ENCODE results near the gene ROBO1.

Gene ROBO1

GRCh38 chr3:78823859-78824258, 943.9 kb downstream of the ROBO1 start:
- in situ Hi-C loops (cut with MboI; ENCODE audit: low sequenced_read_pairs) = no loop called here
- Histone ChIP-seq H3K4me1 (peaks cover 16% of the 10 kb centered on the region), H3K27me3 (ENCODE audit: low read depth) (no peaks in the 10 kb centered on the region), H3K36me3 (replicated peaks) (no peaks in the 10 kb centered on the region), H3K9me3 (no peaks in the 10 kb centered on the region), H3K4me3 (no peak overlapping the region)
- DNase-seq (ENCODE audit: low spot score in 2 of 2) = no peak

GRCh38 chr3:78823434-78823833, 944.4 kb downstream of the ROBO1 start:
- H3K9me3 ChIP-seq = no peaks in the 10 kb centered on the region
- H3K4me1 ChIP-seq = peaks cover 16% of the 10 kb centered on the region
- DNase-seq (ENCODE audit: low spot score in 2 of 2) = no peak
- no peak overlapping the region for H3K4me3 ChIP-seq
- H3K27me3 ChIP-seq (ENCODE audit: low read depth) = no peaks in the 10 kb centered on the region
- H3K36me3 ChIP-seq (replicated peaks) = no peaks in the 10 kb centered on the region
- in situ Hi-C loops (cut with MboI; ENCODE audit: low sequenced_read_pairs) = no loop called here

GRCh38 chr3:78822726-78823125, 945.1 kb downstream of the ROBO1 start:
- no peak overlapping the region for H3K4me3 ChIP-seq
- in situ Hi-C loops (cut with MboI; ENCODE audit: low sequenced_read_pairs) = no loop called here
- no peak for DNase-seq (ENCODE audit: low spot score in 2 of 2)
- peaks cover 16% of the 10 kb centered on the region for H3K4me1 ChIP-seq
- H3K27me3 ChIP-seq (ENCODE audit: low read depth) = no peaks in the 10 kb centered on the region
- H3K36me3 ChIP-seq (replicated peaks) = no peaks in the 10 kb centered on the region
- no peaks in the 10 kb centered on the region for H3K9me3 ChIP-seq

GRCh38 chr3:78820542-78820941, 947.3 kb downstream of the ROBO1 start:
- no peak for DNase-seq (ENCODE audit: low spot score in 2 of 2)
- Histone ChIP-seq H3K27me3 (ENCODE audit: low read depth) (no peaks in the 10 kb centered on the region), H3K36me3 (replicated peaks) (no peaks in the 10 kb centered on the region), H3K4me1 (peaks cover 16% of the 10 kb centered on the region), H3K9me3 (no peaks in the 10 kb centered on the region), H3K4me3 (no peak overlapping the region)
- in situ Hi-C loops (cut with MboI; ENCODE audit: low sequenced_read_pairs) = no loop called here

GRCh38 chr3:78818161-78818985, 949.4 kb downstream of the ROBO1 start:
- no peaks in the 10 kb centered on the region for H3K36me3 ChIP-seq (replicated peaks)
- in situ Hi-C loops (cut with MboI; ENCODE audit: low sequenced_read_pairs) = no loop called here
- DNase-seq (ENCODE audit: low spot score in 2 of 2) = no peak
- H3K4me1 ChIP-seq = peaks cover 11% of the 10 kb centered on the region
- no peaks in the 10 kb centered on the region for H3K27me3 ChIP-seq (ENCODE audit: low read depth)
- H3K9me3 ChIP-seq = no peaks in the 10 kb centered on the region
- H3K4me3 ChIP-seq = no peak overlapping the region

- in situ Hi-C loops (cut with MboI; ENCODE audit: low sequenced_read_pairs) = no loop called here
- H3K27me3 ChIP-seq (ENCODE audit: low read depth) = no peaks in the 10 kb centered on the region
- no peaks in the 10 kb centered on the region for H3K36me3 ChIP-seq (replicated peaks)
- no peak overlapping the region for H3K4me3 ChIP-seq
- H3K9me3 ChIP-seq = no peaks in the 10 kb centered on the region
- DNase-seq (ENCODE audit: low spot score in 2 of 2) = no peak
- peaks cover 13% of the 10 kb centered on the region for H3K4me1 ChIP-seq
These were observed 952.8 kb downstream of the ROBO1 start for GRCh38 chr3:78814893-78815562.

- Histone ChIP-seq H3K4me3 (no peak overlapping the region), H3K27me3 (ENCODE audit: low read depth) (no peaks in the 10 kb centered on the region), H3K36me3 (replicated peaks) (no peaks in the 10 kb centered on the region), H3K4me1 (peaks cover 13% of the 10 kb centered on the region), H3K9me3 (no peaks in the 10 kb centered on the region)
- in situ Hi-C loops (cut with MboI; ENCODE audit: low sequenced_read_pairs) = no loop called here
- DNase-seq (ENCODE audit: low spot score in 2 of 2) = peak; percentile 43 to 53
These were observed 955.6 kb downstream of the ROBO1 start for GRCh38 chr3:78812166-78812565.

GRCh38 chr3:78809966-78810365, 957.8 kb downstream of the ROBO1 start:
- no peak for DNase-seq (ENCODE audit: low spot score in 2 of 2)
- Histone ChIP-seq H3K27me3 (ENCODE audit: low read depth) (no peaks in the 10 kb centered on the region), H3K4me1 (peaks cover 13% of the 10 kb centered on the region), H3K36me3 (replicated peaks) (no peaks in the 10 kb centered on the region), H3K4me3 (no peak overlapping the region), H3K9me3 (no peaks in the 10 kb centered on the region)
- in situ Hi-C loops (cut with MboI; ENCODE audit: low sequenced_read_pairs) = no loop called here

GRCh38 chr3:78804251-78805037, 963.4 kb downstream of the ROBO1 start:
- DNase-seq (ENCODE audit: low spot score in 2 of 2) = no peak
- Histone ChIP-seq H3K27me3 (ENCODE audit: low read depth) (no peaks in the 10 kb centered on the region), H3K9me3 (no peaks in the 10 kb centered on the region), H3K4me1 (peaks cover 13% of the 10 kb centered on the region), H3K4me3 (no peak overlapping the region), H3K36me3 (replicated peaks) (no peaks in the 10 kb centered on the region)
- in situ Hi-C loops (cut with MboI; ENCODE audit: low sequenced_read_pairs) = no loop called here

- no peak overlapping the region for H3K4me3 ChIP-seq
- in situ Hi-C loops (cut with MboI; ENCODE audit: low sequenced_read_pairs) = no loop called here
- H3K9me3 ChIP-seq = no peaks in the 10 kb centered on the region
- H3K27me3 ChIP-seq (ENCODE audit: low read depth) = no peaks in the 10 kb centered on the region
- H3K4me1 ChIP-seq = peaks cover 13% of the 10 kb centered on the region
- H3K36me3 ChIP-seq (replicated peaks) = no peaks in the 10 kb centered on the region
- DNase-seq (ENCODE audit: low spot score in 2 of 2) = no peak
These were observed 965.3 kb downstream of the ROBO1 start for GRCh38 chr3:78802562-78802930.

GRCh38 chr3:78801926-78802561, 965.8 kb downstream of the ROBO1 start:
- in situ Hi-C loops (cut with MboI; ENCODE audit: low sequenced_read_pairs) = no loop called here
- DNase-seq (ENCODE audit: low spot score in 2 of 2) = peak in 1 of 2 experiments; percentile 57

GRCh38 chr3:78799681-78800080, 968.1 kb downstream of the ROBO1 start:
- in situ Hi-C loops (cut with MboI; ENCODE audit: low sequenced_read_pairs) = no loop called here
- Histone ChIP-seq H3K4me3 (no peak overlapping the region), H3K36me3 (replicated peaks) (no peaks in the 10 kb centered on the region), H3K4me1 (peaks cover 10% of the 10 kb centered on the region), H3K9me3 (no peaks in the 10 kb centered on the region), H3K27me3 (ENCODE audit: low read depth) (no peaks in the 10 kb centered on the region)
- no peak for DNase-seq (ENCODE audit: low spot score in 2 of 2)

More at GRCh38 chr3:78801926-78802561, 965.8 kb downstream of the ROBO1 start:
- Histone ChIP-seq H3K4me1 (peaks cover 13% of the 10 kb centered on the region), H3K9me3 (no peaks in the 10 kb centered on the region), H3K27me3 (ENCODE audit: low read depth) (no peaks in the 10 kb centered on the region), H3K4me3 (no peak overlapping the region), H3K36me3 (replicated peaks) (no peaks in the 10 kb centered on the region)

GRCh38 chr3:78798266-78798832, 969.4 kb downstream of the ROBO1 start:
- no peaks in the 10 kb centered on the region for H3K27me3 ChIP-seq (ENCODE audit: low read depth)
- no peak for DNase-seq (ENCODE audit: low spot score in 2 of 2)
- in situ Hi-C loops (cut with MboI; ENCODE audit: low sequenced_read_pairs) = no loop called here
- H3K9me3 ChIP-seq = no peaks in the 10 kb centered on the region
- H3K4me1 ChIP-seq = peaks cover 10% of the 10 kb centered on the region
- no peaks in the 10 kb centered on the region for H3K36me3 ChIP-seq (replicated peaks)
- no peak overlapping the region for H3K4me3 ChIP-seq

Measured in HAP-1 (cell line).